ENCODE measurements around the gene SDF4. TPM values are rescaled to one million over a fixed set of nuclear protein-coding genes. Genes with fewer than 3 reads are reported as not detected.

Gene SDF4
- total and polyA plus RNA-seq, 2 of the 13 experiments (the other 11 are each of a cell fraction or from before 2014, with no cell fraction given): 80.8 to 107 TPM

- TF ChIP-seq, protein P1, sequence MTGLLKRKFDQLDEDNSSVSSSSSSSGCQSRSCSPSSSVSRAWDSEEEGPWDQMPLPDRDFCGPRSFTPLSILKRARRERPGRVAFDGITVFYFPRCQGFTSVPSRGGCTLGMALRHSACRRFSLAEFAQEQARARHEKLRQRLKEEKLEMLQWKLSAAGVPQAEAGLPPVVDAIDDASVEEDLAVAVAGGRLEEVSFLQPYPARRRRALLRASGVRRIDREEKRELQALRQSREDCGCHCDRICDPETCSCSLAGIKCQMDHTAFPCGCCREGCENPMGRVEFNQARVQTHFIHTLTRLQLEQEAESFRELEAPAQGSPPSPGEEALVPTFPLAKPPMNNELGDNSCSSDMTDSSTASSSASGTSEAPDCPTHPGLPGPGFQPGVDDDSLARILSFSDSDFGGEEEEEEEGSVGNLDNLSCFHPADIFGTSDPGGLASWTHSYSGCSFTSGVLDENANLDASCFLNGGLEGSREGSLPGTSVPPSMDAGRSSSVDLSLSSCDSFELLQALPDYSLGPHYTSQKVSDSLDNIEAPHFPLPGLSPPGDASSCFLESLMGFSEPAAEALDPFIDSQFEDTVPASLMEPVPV (CRISPR knock-in tag; IDR thresholded peaks at IDR 0.05): no peak
- TF ChIP-seq ZNF883 (CRISPR knock-in tag; IDR thresholded peaks at IDR 0.05; ENCODE audit: not compliant biosample characterization): peak; percentile 37
Measured at GRCh38 chr1:1240822-1241587, 9.2 kb upstream of the SDF4 start (continued).

DNA sequence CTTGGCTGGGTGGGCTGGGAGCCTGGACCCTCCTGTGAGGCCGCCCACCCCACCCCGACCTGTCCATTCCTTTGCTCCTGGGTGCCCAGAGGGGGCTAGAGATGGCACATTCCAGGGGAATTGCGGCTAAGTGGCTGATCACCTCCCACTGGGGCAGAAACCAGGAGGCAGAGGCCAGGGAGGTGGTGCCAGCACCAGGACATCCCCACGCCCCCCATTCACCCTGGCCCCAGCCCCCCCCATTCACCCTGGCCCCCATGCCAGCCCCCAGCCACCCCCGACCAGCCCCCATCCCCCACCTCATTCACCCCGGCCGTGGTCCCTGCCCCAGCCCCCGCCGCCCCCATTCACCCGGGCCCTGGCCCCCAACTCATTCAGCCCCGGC, 8.5 kb upstream of the SDF4 start:
- no TSS peak for BruUV-seq (replicated peaks)
- ChIA-PET CTCF (ENCODE audit: low intra/inter-chr PET ratio, low total read pairs) (no interaction called here), POLR2A (interaction anchor here (1.4 kb wide), 1 partner anchor 112 kb away, joined by 3 read pairs; no protein-coding TSS in a partner anchor)
- FAIRE-seq (no peak), ATAC-seq (no peak), DNase-seq (ENCODE audit: low spot score) (no peak)
- Histone ChIP-seq H3K9me3 (ENCODE audit: low read length) (no peaks in the 10 kb centered on the region), H3K27ac (ENCODE audit: extremely low read length, insufficient read depth, low read length) (no peak overlapping the region), H3K4me3 (replicated peaks in 1 of 3; ENCODE audit: insufficient read depth in 1 of 3, low read depth in 2 of 3, low read length in 3 of 3) (peak overlapping the region; percentile 39 to 80 (median 56)), H3K4me1 (ENCODE audit: insufficient read depth, low read length) (peaks cover 66% of the 10 kb centered on the region), H4K20me1 (ENCODE audit: insufficient read depth, low read length) (no peaks in the 10 kb centered on the region), H3K36me3 (replicated peaks in 1 of 2; ENCODE audit: control insufficient read depth in 1 of 2, insufficient read depth in 2 of 2, low read length in 2 of 2) (no peaks in the 10 kb centered on the region), H2AFZ (ENCODE audit: low read length) (no peak overlapping the region), H3K9ac (ENCODE audit: insufficient read depth, low read depth, low read length) (peak overlapping the region; percentile 55; the same call in 1 of the 2 replicates), H3K4me2 (ENCODE audit: low read depth, low read length) (peak overlapping the region; percentile 87), H3K27me3 (ENCODE audit: control insufficient read depth in 1 of 2, insufficient read depth in 2 of 2, low read length in 2 of 2) (no peaks in the 10 kb centered on the region; a peak in 1 of 5 replicates), H3K79me2 (ENCODE audit: insufficient read depth, low read length) (no peaks in the 10 kb centered on the region)
- in situ Hi-C loops (cut with HindIII; ENCODE audit: extremely low pct_ligation_motif_present, low pct_unique_long_range_greater_than_20kb) (no loop called here), intact Hi-C loops (cut with micrococcal nuclease; ENCODE audit: unreplicated experiment) (no loop called here)
- WGBS (ENCODE audit: low lambda C conversion rate): 5% methylated on average over 10 of the region's 11 CpGs
- no peak for TF ChIP-seq NFYB (CRISPR knock-in tag; IDR thresholded peaks at IDR 0.05)
- peak; percentile 36 for TF ChIP-seq TEAD3 (CRISPR knock-in tag; optimal IDR thresholded peaks at IDR 0.05; ENCODE audit: borderline replicate concordance)
- no peak for TF ChIP-seq ZNF253 (CRISPR knock-in tag; IDR thresholded peaks at IDR 0.05; ENCODE audit: borderline replicate concordance)
- TF ChIP-seq, protein P2, sequence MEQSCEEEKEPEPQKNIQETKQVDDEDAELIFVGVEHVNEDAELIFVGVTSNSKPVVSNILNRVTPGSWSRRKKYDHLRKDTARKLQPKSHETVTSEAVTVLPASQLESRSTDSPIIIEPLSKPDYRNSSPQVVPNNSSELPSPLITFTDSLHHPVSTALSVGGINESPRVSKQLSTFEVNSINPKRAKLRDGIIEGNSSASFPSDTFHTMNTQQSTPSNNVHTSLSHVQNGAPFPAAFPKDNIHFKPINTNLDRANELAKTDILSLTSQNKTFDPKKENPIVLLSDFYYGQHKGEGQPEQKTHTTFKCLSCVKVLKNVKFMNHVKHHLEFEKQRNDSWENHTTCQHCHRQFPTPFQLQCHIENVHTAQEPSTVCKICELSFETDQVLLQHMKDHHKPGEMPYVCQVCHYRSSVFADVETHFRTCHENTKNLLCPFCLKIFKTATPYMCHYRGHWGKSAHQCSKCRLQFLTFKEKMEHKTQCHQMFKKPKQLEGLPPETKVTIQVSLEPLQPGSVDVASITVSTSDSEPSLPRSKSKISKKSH (CRISPR knock-in tag; IDR thresholded peaks at IDR 0.05; ENCODE audit: borderline replicate concordance): no peak
- no peak for TF ChIP-seq DNMT3B (CRISPR knock-in tag; conservative IDR thresholded peaks at IDR 0.05)
